Liver (tissue), 9 donors: ENCODE measurements around the gene CRHR1. TPM values are rescaled to one million over a fixed set of nuclear protein-coding genes. Genes with fewer than 3 reads are reported as not detected.

ENCODE experiments used
- DNase-seq: peaks from one replicate; pipeline ENCODE4 v3.0.0-alpha.2; 2017; ENCODE audit warnings: low spot score
- H3K27ac ChIP-seq, 2 donors: one replicate each; pipeline ENCODE4 v1.7.0; 2013; ENCODE audit warnings: inconsistent platforms in 2 of 2, low read length in 2 of 2, control low read depth in 1 of 2, low read depth in 1 of 2, mild to moderate bottlenecking in 1 of 2
- H3K27me3 ChIP-seq, 4 donors: one replicate each; pipeline versions ENCODE4 v1.6.1 to v1.7.0; 2013; ENCODE audit warnings: low read length in 3 of 4, inconsistent platforms in 1 of 4, mild to moderate bottlenecking in 1 of 4, moderate library complexity in 1 of 4; ENCODE audit not compliant: control insufficient read depth in 4 of 4, insufficient read depth in 4 of 4
- H3K36me3 ChIP-seq, 4 donors: one replicate each; pipeline versions ENCODE4 v1.6.1 to v1.7.0; 2013; ENCODE audit warnings: low read length in 3 of 4, mild to moderate bottlenecking in 3 of 4, low read depth in 1 of 4, moderate library complexity in 1 of 4; ENCODE audit not compliant: control insufficient read depth in 4 of 4, insufficient read depth in 3 of 4
- H3K4me1 ChIP-seq, 4 donors: one replicate each; pipeline versions ENCODE4 v1.6.1 to v1.7.0; 2013; ENCODE audit warnings: low read length in 3 of 4, mild to moderate bottlenecking in 3 of 4, moderate library complexity in 1 of 4; ENCODE audit not compliant: control insufficient read depth in 4 of 4, insufficient read depth in 4 of 4
- H3K4me3 ChIP-seq, 3 donors: one replicate each; pipeline versions ENCODE4 v1.6.1 to v1.7.0; 2013; ENCODE audit warnings: low read length in 3 of 3, control low read depth in 1 of 3, low read depth in 1 of 3, mild to moderate bottlenecking in 1 of 3
- H3K9ac ChIP-seq, 2 donors: one replicate each; pipeline ENCODE4 v1.7.0; 2013; ENCODE audit warnings: low read length in 2 of 2, mild to moderate bottlenecking in 2 of 2, moderate library complexity in 2 of 2, control low read depth in 1 of 2, low read depth in 1 of 2
- H3K9me3 ChIP-seq, 4 donors: one replicate each; pipeline versions ENCODE4 v1.6.1 to v1.7.0; 2013; ENCODE audit warnings: low read length in 3 of 4; ENCODE audit not compliant: control insufficient read depth in 4 of 4
- ATF3 ChIP-seq: IDR thresholded peaks from 2 replicates; pipeline ENCODE4 v1.6.1; 2016; ENCODE audit warnings: antibody characterized with exemption
- CTCF ChIP-seq: fragments of 150-350 bp; IDR thresholded peaks from 2 replicates; pipeline ENCODE4 v1.5.1; 2017; ENCODE audit warnings: improper control_type of control experiment, low read depth, low read length; ENCODE audit not compliant: missing input control
- EGR1 ChIP-seq, 2 donors: IDR thresholded peaks; 2 replicates each; pipeline ENCODE4 v1.6.1; 2016 to 2018; ENCODE audit warnings: antibody characterized with exemption in 2 of 2, low read depth in 2 of 2
- FOXA2 ChIP-seq: IDR thresholded peaks from 2 replicates; pipeline ENCODE4 v1.6.1; 2016; ENCODE audit warnings: antibody characterized with exemption
- GABPA ChIP-seq, 2 donors: IDR thresholded peaks in 1 of 2; conservative IDR thresholded peaks in 1 of 2; 2 replicates each; pipeline ENCODE4 v1.6.1; 2016; ENCODE audit warnings: antibody characterized with exemption in 2 of 2, mild to moderate bottlenecking in 1 of 2, moderate library complexity in 1 of 2
- HNF4A ChIP-seq, 2 donors: conservative IDR thresholded peaks; 2 replicates each; pipeline ENCODE4 v1.6.1; 2016; ENCODE audit warnings: antibody characterized with exemption in 2 of 2, mild to moderate bottlenecking in 2 of 2
- HNF4G ChIP-seq: IDR thresholded peaks from 2 replicates; pipeline ENCODE4 v1.6.1; 2016; ENCODE audit warnings: antibody characterized with exemption
- JUND ChIP-seq, 2 donors: IDR thresholded peaks; 2 replicates each; pipeline ENCODE4 v1.6.1; 2016; ENCODE audit warnings: antibody characterized with exemption in 2 of 2
- MAX ChIP-seq: IDR thresholded peaks from 2 replicates; pipeline ENCODE4 v1.6.1; 2016; ENCODE audit warnings: antibody characterized with exemption
- NR2F2 ChIP-seq: IDR thresholded peaks from 2 replicates; pipeline ENCODE4 v1.6.1; 2016; ENCODE audit warnings: antibody characterized with exemption
- RAD21 ChIP-seq, 2 donors: IDR thresholded peaks; 2 replicates each; pipeline ENCODE4 v1.6.1; 2016; ENCODE audit warnings: antibody characterized with exemption in 2 of 2, mild to moderate bottlenecking in 2 of 2
- REST ChIP-seq: IDR thresholded peaks from 2 replicates; pipeline ENCODE4 v1.6.1; 2016; ENCODE audit warnings: antibody characterized with exemption, mild to moderate bottlenecking
- RXRA ChIP-seq, 2 donors: IDR thresholded peaks; 2 replicates each; pipeline ENCODE4 v1.6.1; 2017 to 2018; ENCODE audit warnings: antibody characterized with exemption in 2 of 2, mild to moderate bottlenecking in 1 of 2
- SP1 ChIP-seq: IDR thresholded peaks from 2 replicates; pipeline ENCODE4 v1.6.1; 2018; ENCODE audit warnings: antibody characterized with exemption, mild to moderate bottlenecking
- TAF1 ChIP-seq: conservative IDR thresholded peaks from 2 replicates; pipeline ENCODE4 v1.6.1; 2016; ENCODE audit warnings: antibody characterized with exemption, mild to moderate bottlenecking
- YY1 ChIP-seq: IDR thresholded peaks from 2 replicates; pipeline ENCODE4 v1.6.1; 2016; ENCODE audit warnings: antibody characterized with exemption, mild to moderate bottlenecking
- ZBTB33 ChIP-seq: IDR thresholded peaks from 2 replicates; pipeline ENCODE4 v1.6.1; 2016; ENCODE audit warnings: antibody characterized with exemption
- WGBS: extraction: QIAGEN DNeasy Blood & Tissue Kit; methylation state at CpG from one replicate; pipeline ENCODE4 v1.1.7; 2013; 5-methylcytosine and 5-hydroxymethylcytosine counted together
- polyA plus RNA-seq, 2 donors: library from polyadenylated mRNA; stranded (reverse) in 1 of 2; unstranded in 1 of 2; fragments of 200-250 nt in 1 of 2; fragments of >200 nt in 1 of 2; fragmentation: Nextera tagmentation in 1 of 2; extraction: Ambion mirVana in 1 of 2; gene quantifications; one replicate each; pipeline versions ENCODE4 v1.2.1 to v1.2.3, GENCODE V29; 2013 to 2015
- total RNA-seq, 2 donors: library from RNA; depleted of rRNA; stranded (reverse); fragments of >200 nt; gene quantifications; one replicate each; pipeline ENCODE4 v1.2.3, GENCODE V29; 2014
- donor health status: healthy.
- donor health status: healthy.
- donor health status: healthy.
- donor health status: healthy.
- donor health status: healthy.

The CRHR1 gene
- total and polyA plus RNA-seq, 4 donors: not detected

- TF ChIP-seq NR2F2 (no peak), ATF3 (no peak), ZBTB33 (no peak), CTCF (no peak), EGR1 (IDR thresholded peaks at IDR 0.05; ENCODE audit: low read depth in 2 of 2) (no peak), GABPA (IDR thresholded peaks at IDR 0.05 in 1 of 2, conservative IDR thresholded peaks at IDR 0.05 in 1 of 2) (no peak), TAF1 (no peak), JUND (IDR thresholded peaks at IDR 0.05) (no peak), HNF4A (conservative IDR thresholded peaks at IDR 0.05) (no peak), RXRA (IDR thresholded peaks at IDR 0.05) (no peak), MAX (no peak), FOXA2 (no peak), REST (no peak)
- no peaks in the 10 kb centered on the region for H3K4me1 ChIP-seq
- no peak overlapping the region for H3K27ac ChIP-seq
- H3K36me3 ChIP-seq: no peaks in the 10 kb centered on the region
- WGBS: 53% methylated on average over 7 of the region's 7 CpGs
- H3K9me3 ChIP-seq: no peaks in the 10 kb centered on the region
- H3K27me3 ChIP-seq: peaks cover 0 to 5% (median 2%) of the 10 kb centered on the region in 4 donors
- no peak overlapping the region for H3K4me3 ChIP-seq
- DNase-seq: no peak
- H3K9ac ChIP-seq: no peak overlapping the region
These were observed 30.4 kb upstream of the CRHR1 start for GRCh38 chr17:45753645-45754225.

GRCh38 chr17:45755050-45755449 is 29.1 kb upstream of the CRHR1 start:
- Histone ChIP-seq H3K36me3 (no peaks in the 10 kb centered on the region), H3K27ac (no peak overlapping the region), H3K4me1 (no peaks in the 10 kb centered on the region), H3K9me3 (no peaks in the 10 kb centered on the region), H3K4me3 (no peak overlapping the region), H3K9ac (no peak overlapping the region), H3K27me3 (peaks cover 0 to 5% (median under 1%) of the 10 kb centered on the region in 4 donors)
- no peak for DNase-seq
- WGBS: 81% methylated on average over 8 of the region's 8 CpGs
- TF ChIP-seq SP1: no peak
- TF ChIP-seq RXRA (IDR thresholded peaks at IDR 0.05): no peak
- no peak for TF ChIP-seq RAD21 (IDR thresholded peaks at IDR 0.05)
- no peak for TF ChIP-seq NR2F2
- TF ChIP-seq REST: no peak
- TF ChIP-seq EGR1 (IDR thresholded peaks at IDR 0.05; ENCODE audit: low read depth in 2 of 2): no peak
- no peak for TF ChIP-seq YY1
- no peak for TF ChIP-seq MAX
- TF ChIP-seq ATF3: no peak
- no peak for TF ChIP-seq JUND (IDR thresholded peaks at IDR 0.05)
- TF ChIP-seq FOXA2: no peak
- TF ChIP-seq GABPA (IDR thresholded peaks at IDR 0.05 in 1 of 2, conservative IDR thresholded peaks at IDR 0.05 in 1 of 2): no peak
- TF ChIP-seq HNF4G: no peak
